ENCODE data around the gene RPS6KA2.

Gene RPS6KA2

GRCh38 chr6:166515072-166515810, 111.8 kb downstream of the RPS6KA2 start:
- no peak overlapping the region for H3K27ac ChIP-seq
- TF ChIP-seq CTCF (IDR thresholded peaks at IDR 0.05) (no peak), ZFX (IDR thresholded peaks at IDR 0.05; ENCODE audit: borderline replicate concordance) (no peak)

GRCh38 chr6:166514196-166514595, 112.9 kb downstream of the RPS6KA2 start:
- TF ChIP-seq CTCF (IDR thresholded peaks at IDR 0.05) (no peak), ZFX (IDR thresholded peaks at IDR 0.05; ENCODE audit: borderline replicate concordance) (no peak)
- H3K27ac ChIP-seq, result no peak overlapping the region

- TF ChIP-seq CTCF (IDR thresholded peaks at IDR 0.05) (no peak), ZFX (IDR thresholded peaks at IDR 0.05; ENCODE audit: borderline replicate concordance) (no peak)
- H3K27ac ChIP-seq, result no peak overlapping the region
Observed at GRCh38 chr6:166512567-166512966, 114.5 kb downstream of the RPS6KA2 start.

GRCh38 chr6:166511316-166511715, 115.7 kb downstream of the RPS6KA2 start:
- no peak for TF ChIP-seq CTCF (IDR thresholded peaks at IDR 0.05)
- no peak for TF ChIP-seq ZFX (IDR thresholded peaks at IDR 0.05; ENCODE audit: borderline replicate concordance)
- no peak overlapping the region for H3K27ac ChIP-seq

- no peak overlapping the region for H3K27ac ChIP-seq
- TF ChIP-seq ZFX (IDR thresholded peaks at IDR 0.05; ENCODE audit: borderline replicate concordance), result no peak
- no peak for TF ChIP-seq CTCF (IDR thresholded peaks at IDR 0.05)
Observed at GRCh38 chr6:166509193-166509592, 117.9 kb downstream of the RPS6KA2 start.

- no peak overlapping the region for H3K27ac ChIP-seq
- TF ChIP-seq ZFX (IDR thresholded peaks at IDR 0.05; ENCODE audit: borderline replicate concordance) (no peak), CTCF (IDR thresholded peaks at IDR 0.05) (no peak)
Observed at GRCh38 chr6:166508726-166509125, 118.3 kb downstream of the RPS6KA2 start.

- TF ChIP-seq CTCF (IDR thresholded peaks at IDR 0.05), result no peak
- TF ChIP-seq ZFX (IDR thresholded peaks at IDR 0.05; ENCODE audit: borderline replicate concordance), result no peak
- no peak overlapping the region for H3K27ac ChIP-seq
Observed at GRCh38 chr6:166507809-166508564, 119.1 kb downstream of the RPS6KA2 start.

All from 22Rv1 (cell line).